ENCODE data around the gene OPRL1. TPM values are rescaled to one million over a fixed set of nuclear protein-coding genes. Genes with fewer than 3 reads are reported as not detected.

OPRL1 gene
- total RNA-seq, 1 donor = 0.72 TPM

DNA sequence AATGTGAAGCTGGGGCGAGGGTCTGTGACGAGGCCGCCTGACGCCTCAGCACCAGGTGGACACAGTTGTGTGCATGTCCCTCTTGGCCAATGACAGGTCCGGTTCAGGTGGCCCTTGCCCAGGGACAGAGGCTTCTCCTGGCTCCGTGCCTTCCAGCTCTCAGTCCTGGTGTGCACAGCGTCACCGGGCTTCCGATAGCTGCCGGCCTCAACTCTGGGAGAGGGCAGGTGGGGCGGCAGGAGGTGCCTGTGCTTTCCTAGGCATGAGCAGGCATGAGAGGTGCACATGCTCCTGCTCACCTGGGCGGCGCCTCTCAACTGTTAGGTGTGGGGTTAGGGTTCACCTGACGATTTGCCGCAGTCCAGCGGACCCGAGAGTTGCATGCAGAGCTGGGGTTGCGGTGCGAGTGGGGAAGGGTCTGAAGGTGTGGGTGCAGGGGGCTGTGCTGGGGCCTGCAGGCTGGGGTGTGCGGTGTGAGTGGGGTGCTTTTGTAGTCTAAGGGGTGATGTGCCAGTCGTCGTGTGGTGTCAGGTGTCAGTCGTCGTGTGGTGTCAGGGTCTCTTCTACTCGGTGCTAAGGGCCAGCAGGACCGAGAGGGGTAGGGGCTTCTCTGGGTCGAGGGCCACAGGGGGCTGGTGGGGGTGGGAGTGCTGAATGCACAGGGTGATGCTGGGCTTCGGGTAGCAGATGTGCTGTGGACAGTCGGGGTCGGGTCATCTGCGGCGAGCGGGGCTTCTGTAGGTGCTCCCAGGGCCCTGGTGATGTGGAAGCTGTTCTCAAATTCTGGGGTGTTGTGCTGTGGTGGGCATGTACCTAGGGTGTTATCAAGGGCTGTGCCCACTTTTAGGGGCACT, 26.7 kb upstream of the OPRL1 start:
- H3K36me3 ChIP-seq (ENCODE audit: insufficient read depth, low read length) = no peaks in the 10 kb centered on the region
- H3K9me3 ChIP-seq (ENCODE audit: low read depth, low read length) = no peaks in the 10 kb centered on the region
- no peak overlapping the region for H2AFZ ChIP-seq (ENCODE audit: low read length)
- no peak overlapping the region for H3K27ac ChIP-seq (ENCODE audit: low read depth, low read length)
- H3K4me3 ChIP-seq (ENCODE audit: insufficient read depth, low read length) = no peak overlapping the region
- DNase-seq (ENCODE audit: insufficient read length, low spot score, missing footprints) = no peak
- H4K20me1 ChIP-seq (ENCODE audit: insufficient read depth, low read length) = peaks cover 2% of the 10 kb centered on the region
- no peaks in the 10 kb centered on the region for H3K79me2 ChIP-seq (ENCODE audit: insufficient read depth, low read length)
- TF ChIP-seq, protein P1, sequence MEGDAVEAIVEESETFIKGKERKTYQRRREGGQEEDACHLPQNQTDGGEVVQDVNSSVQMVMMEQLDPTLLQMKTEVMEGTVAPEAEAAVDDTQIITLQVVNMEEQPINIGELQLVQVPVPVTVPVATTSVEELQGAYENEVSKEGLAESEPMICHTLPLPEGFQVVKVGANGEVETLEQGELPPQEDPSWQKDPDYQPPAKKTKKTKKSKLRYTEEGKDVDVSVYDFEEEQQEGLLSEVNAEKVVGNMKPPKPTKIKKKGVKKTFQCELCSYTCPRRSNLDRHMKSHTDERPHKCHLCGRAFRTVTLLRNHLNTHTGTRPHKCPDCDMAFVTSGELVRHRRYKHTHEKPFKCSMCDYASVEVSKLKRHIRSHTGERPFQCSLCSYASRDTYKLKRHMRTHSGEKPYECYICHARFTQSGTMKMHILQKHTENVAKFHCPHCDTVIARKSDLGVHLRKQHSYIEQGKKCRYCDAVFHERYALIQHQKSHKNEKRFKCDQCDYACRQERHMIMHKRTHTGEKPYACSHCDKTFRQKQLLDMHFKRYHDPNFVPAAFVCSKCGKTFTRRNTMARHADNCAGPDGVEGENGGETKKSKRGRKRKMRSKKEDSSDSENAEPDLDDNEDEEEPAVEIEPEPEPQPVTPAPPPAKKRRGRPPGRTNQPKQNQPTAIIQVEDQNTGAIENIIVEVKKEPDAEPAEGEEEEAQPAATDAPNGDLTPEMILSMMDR (IDR thresholded peaks at IDR 0.05; ENCODE audit: extremely low read depth, low read depth, low read length) = no peak
- no peak overlapping the region for H3K4me2 ChIP-seq (ENCODE audit: insufficient read depth, low read length)
- H3K27me3 ChIP-seq (ENCODE audit: insufficient read depth, low read length) = peaks cover 10% of the 10 kb centered on the region
- peaks cover 19% of the 10 kb centered on the region for H3K4me1 ChIP-seq (ENCODE audit: insufficient read depth, low read length)

DNA sequence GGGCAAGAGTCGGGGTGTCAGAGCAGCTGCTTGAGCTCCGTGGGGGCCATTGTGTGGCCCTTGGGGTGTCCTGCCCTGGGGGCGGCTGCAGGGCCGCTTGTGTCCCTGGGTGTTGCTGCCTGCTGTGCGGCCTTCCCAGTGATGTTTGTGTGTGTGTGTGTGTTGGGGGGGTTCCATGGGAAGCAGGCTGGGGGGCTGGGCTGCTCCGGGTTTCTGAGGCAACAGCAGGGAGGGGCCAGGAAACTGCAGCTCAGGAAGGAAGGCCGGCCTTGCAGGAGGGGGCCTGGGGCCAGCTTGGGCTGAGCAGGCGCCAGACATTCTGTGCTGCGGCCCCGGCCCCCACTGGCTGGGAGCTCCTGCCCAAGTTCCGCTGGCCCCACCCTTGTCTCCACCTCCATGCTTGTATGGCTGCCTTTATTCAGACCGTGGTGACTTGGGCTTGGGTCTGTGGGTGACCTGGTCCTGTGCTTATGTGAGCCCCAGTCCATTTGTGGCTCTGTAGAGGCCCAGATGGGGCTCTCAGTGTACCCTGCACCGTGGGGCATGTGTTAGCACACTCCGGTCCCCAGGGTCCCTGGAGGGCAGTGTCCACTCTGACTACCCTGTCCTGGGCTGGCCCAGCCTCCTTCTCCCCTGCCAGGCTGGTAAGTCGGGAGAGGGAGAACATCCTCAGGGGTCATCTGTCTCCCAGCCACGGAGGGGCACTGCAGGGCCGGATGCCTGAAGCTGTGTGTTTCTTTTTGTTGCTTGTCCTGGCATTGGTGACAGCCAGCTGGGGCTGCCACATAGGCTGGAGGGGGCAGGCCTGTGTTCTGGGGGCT, 25.8 kb upstream of the OPRL1 start:
- Histone ChIP-seq H3K27ac (ENCODE audit: low read depth, low read length) (no peak overlapping the region), H4K20me1 (ENCODE audit: insufficient read depth, low read length) (peaks cover 3% of the 10 kb centered on the region), H3K9me3 (ENCODE audit: low read depth, low read length) (no peaks in the 10 kb centered on the region), H3K79me2 (ENCODE audit: insufficient read depth, low read length) (no peaks in the 10 kb centered on the region), H2AFZ (ENCODE audit: low read length) (peak overlapping the region; percentile 29), H3K4me2 (ENCODE audit: insufficient read depth, low read length) (no peak overlapping the region), H3K27me3 (ENCODE audit: insufficient read depth, low read length) (peaks cover 9% of the 10 kb centered on the region), H3K4me1 (ENCODE audit: insufficient read depth, low read length) (peaks cover 27% of the 10 kb centered on the region), H3K4me3 (ENCODE audit: insufficient read depth, low read length) (no peak overlapping the region), H3K36me3 (ENCODE audit: insufficient read depth, low read length) (no peaks in the 10 kb centered on the region)
- TF ChIP-seq, protein P1 (IDR thresholded peaks at IDR 0.05; ENCODE audit: extremely low read depth, low read depth, low read length) = peak; percentile 46
- peak; percentile 96 for DNase-seq (ENCODE audit: insufficient read length, low spot score, missing footprints)

DNA sequence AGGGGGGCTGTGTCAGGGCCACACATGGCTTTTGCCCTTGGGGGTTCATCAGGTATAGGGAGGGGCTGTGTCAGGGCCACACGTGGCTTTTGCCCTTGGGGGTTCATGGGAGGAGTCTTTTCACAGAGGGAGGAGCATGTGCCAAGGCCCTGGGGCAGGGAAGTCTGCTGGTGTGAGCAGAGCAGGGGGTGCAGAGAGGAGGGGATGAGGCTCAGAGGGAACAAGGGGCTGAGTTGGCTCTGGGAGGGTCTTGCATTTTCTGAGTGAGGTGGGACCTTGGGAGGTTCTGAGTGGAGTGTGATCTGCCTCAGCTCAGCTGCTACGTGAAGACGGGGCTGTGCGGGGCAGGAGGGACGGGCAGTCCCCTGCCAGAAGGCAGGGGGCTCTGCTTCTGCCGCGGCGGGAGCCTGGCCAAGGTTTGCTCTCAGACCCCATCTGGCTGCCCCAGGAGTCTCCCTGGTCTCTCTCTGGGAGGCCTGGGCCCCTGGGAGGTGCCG, 24.4 kb upstream of the OPRL1 start:
- TF ChIP-seq, protein P1 (IDR thresholded peaks at IDR 0.05; ENCODE audit: extremely low read depth, low read depth, low read length) = no peak
- Histone ChIP-seq H3K27me3 (ENCODE audit: insufficient read depth, low read length) (peaks cover 3% of the 10 kb centered on the region), H3K4me3 (ENCODE audit: insufficient read depth, low read length) (no peak overlapping the region), H3K27ac (ENCODE audit: low read depth, low read length) (no peak overlapping the region), H3K9me3 (ENCODE audit: low read depth, low read length) (no peaks in the 10 kb centered on the region), H3K4me1 (ENCODE audit: insufficient read depth, low read length) (peaks cover 27% of the 10 kb centered on the region), H3K36me3 (ENCODE audit: insufficient read depth, low read length) (no peaks in the 10 kb centered on the region), H2AFZ (ENCODE audit: low read length) (no peak overlapping the region), H3K4me2 (ENCODE audit: insufficient read depth, low read length) (no peak overlapping the region), H4K20me1 (ENCODE audit: insufficient read depth, low read length) (peaks cover 3% of the 10 kb centered on the region), H3K79me2 (ENCODE audit: insufficient read depth, low read length) (no peaks in the 10 kb centered on the region)
- no peak for DNase-seq (ENCODE audit: insufficient read length, low spot score, missing footprints)

Data from osteoblast (primary cell).